Body of pancreas (tissue), 4 donors: ENCODE measurements around the gene NLRP6.
"Not testable (repeated sequence)": the region's sequence is repeated elsewhere in the genome, so short reads cannot be mapped to it uniquely, and the experiment has no call there.

Experiments
- POLR2A ChIP-seq, 3 donors: fragments of 450-650 bp; IDR thresholded peaks; one replicate each; pipeline ENCODE4 v1.6.1; 2016; ENCODE audit warnings: antibody characterized with exemption in 3 of 3, mild to moderate bottlenecking in 2 of 3
- TF ChIP-seq, protein P1 (sequence below), 7 experiments: fragments of 450-650 bp in 4 of 7; fragments of 200-600 bp in 3 of 7; sonication (generic) in 3 of 7; IDR thresholded peaks; one replicate each; pipeline ENCODE4 v1.5.1; 2016 to 2019; ENCODE audit warnings: antibody characterized with exemption in 7 of 7

GRCh38 chr11:314554-314875 is 36.3 kb downstream of the NLRP6 start:
- TF ChIP-seq, protein P1, sequence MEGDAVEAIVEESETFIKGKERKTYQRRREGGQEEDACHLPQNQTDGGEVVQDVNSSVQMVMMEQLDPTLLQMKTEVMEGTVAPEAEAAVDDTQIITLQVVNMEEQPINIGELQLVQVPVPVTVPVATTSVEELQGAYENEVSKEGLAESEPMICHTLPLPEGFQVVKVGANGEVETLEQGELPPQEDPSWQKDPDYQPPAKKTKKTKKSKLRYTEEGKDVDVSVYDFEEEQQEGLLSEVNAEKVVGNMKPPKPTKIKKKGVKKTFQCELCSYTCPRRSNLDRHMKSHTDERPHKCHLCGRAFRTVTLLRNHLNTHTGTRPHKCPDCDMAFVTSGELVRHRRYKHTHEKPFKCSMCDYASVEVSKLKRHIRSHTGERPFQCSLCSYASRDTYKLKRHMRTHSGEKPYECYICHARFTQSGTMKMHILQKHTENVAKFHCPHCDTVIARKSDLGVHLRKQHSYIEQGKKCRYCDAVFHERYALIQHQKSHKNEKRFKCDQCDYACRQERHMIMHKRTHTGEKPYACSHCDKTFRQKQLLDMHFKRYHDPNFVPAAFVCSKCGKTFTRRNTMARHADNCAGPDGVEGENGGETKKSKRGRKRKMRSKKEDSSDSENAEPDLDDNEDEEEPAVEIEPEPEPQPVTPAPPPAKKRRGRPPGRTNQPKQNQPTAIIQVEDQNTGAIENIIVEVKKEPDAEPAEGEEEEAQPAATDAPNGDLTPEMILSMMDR (IDR thresholded peaks at IDR 0.05) = not testable (repeated sequence)
- TF ChIP-seq POLR2A (IDR thresholded peaks at IDR 0.05) = not testable (repeated sequence)
